Measurements from ENCODE around the gene APBA2.

Gene APBA2

DNA sequence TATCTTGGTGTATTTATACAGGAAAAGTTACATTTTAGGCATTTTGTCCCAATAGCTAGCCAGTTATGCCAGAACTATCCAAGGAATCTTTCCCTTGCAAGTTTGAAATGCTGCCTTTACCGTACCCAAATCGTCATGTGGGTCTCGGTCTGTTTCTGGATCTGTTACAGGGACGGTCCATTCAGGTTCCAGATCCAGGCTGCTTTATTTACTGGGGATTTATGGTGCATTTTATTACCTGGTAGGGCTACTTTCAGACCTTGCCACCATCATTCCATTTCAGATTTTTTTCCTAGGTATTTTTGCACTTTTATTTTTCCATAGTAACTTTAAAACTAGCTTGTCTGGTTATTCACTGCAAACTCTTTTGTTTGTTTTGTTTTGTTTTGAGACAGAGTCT is 197.4 kb downstream of the APBA2 start:
- ATAC-seq (ENCODE audit: insufficient read depth, low read depth) (no peak), DNase-seq (no peak)
- TF ChIP-seq CTCF (IDR thresholded peaks at IDR 0.05; ENCODE audit: borderline replicate concordance, extremely low read depth, low read length, poor library complexity, severe bottlenecking) (no peak), EZH2 (IDR thresholded peaks at IDR 0.05; ENCODE audit: borderline replicate concordance, low read depth, low read length, severe bottlenecking) (no peak)
- Histone ChIP-seq H3K4me3 (ENCODE audit: low read depth in 1 of 2, low read length in 2 of 2) (no peak overlapping the region), H3K36me3 (ENCODE audit: insufficient read depth, low read length) (no peaks in the 10 kb centered on the region), H3K79me2 (ENCODE audit: insufficient read depth, low read length) (no peaks in the 10 kb centered on the region), H3K27ac (ENCODE audit: low read length) (no peak overlapping the region), H3K4me2 (ENCODE audit: insufficient read depth, low read length) (no peak overlapping the region), H3K9me3 (ENCODE audit: insufficient read depth, low read length, severe bottlenecking) (no peaks in the 10 kb centered on the region), H3K4me1 (ENCODE audit: insufficient read depth, low read length) (no peaks in the 10 kb centered on the region), H3K9ac (ENCODE audit: low read depth, low read length) (no peak overlapping the region), H4K20me1 (ENCODE audit: insufficient read depth, low read length) (no peaks in the 10 kb centered on the region), H2AFZ (ENCODE audit: low read depth, low read length) (no peak overlapping the region), H3K27me3 (ENCODE audit: insufficient read depth, low read length, poor library complexity) (no peaks in the 10 kb centered on the region)

- no peak overlapping the region for H2AFZ ChIP-seq (ENCODE audit: low read depth, low read length)
Measured at GRCh38 chr15:29083858-29084257, 198.1 kb downstream of the APBA2 start.

GRCh38 chr15:29086001-29086400 is 200.2 kb downstream of the APBA2 start:
- Histone ChIP-seq H4K20me1 (ENCODE audit: insufficient read depth, low read length) (no peaks in the 10 kb centered on the region), H3K36me3 (ENCODE audit: insufficient read depth, low read length) (no peaks in the 10 kb centered on the region), H3K27me3 (ENCODE audit: insufficient read depth, low read length, poor library complexity) (no peaks in the 10 kb centered on the region), H3K4me2 (ENCODE audit: insufficient read depth, low read length) (no peak overlapping the region), H3K79me2 (ENCODE audit: insufficient read depth, low read length) (no peaks in the 10 kb centered on the region), H3K9me3 (ENCODE audit: insufficient read depth, low read length, severe bottlenecking) (no peaks in the 10 kb centered on the region), H3K9ac (ENCODE audit: low read depth, low read length) (no peak overlapping the region), H3K27ac (ENCODE audit: low read length) (no peak overlapping the region), H3K4me1 (ENCODE audit: insufficient read depth, low read length) (no peaks in the 10 kb centered on the region), H2AFZ (ENCODE audit: low read depth, low read length) (no peak overlapping the region), H3K4me3 (ENCODE audit: low read depth in 1 of 2, low read length in 2 of 2) (no peak overlapping the region)
- ATAC-seq (ENCODE audit: insufficient read depth, low read depth) (no peak), DNase-seq (no peak)
- TF ChIP-seq EZH2 (IDR thresholded peaks at IDR 0.05; ENCODE audit: borderline replicate concordance, low read depth, low read length, severe bottlenecking) (no peak), CTCF (IDR thresholded peaks at IDR 0.05; ENCODE audit: borderline replicate concordance, extremely low read depth, low read length, poor library complexity, severe bottlenecking) (no peak)

More at GRCh38 chr15:29083858-29084257, 198.1 kb downstream of the APBA2 start:
- H3K79me2 ChIP-seq (ENCODE audit: insufficient read depth, low read length) = no peaks in the 10 kb centered on the region
- H3K36me3 ChIP-seq (ENCODE audit: insufficient read depth, low read length) = no peaks in the 10 kb centered on the region
- H3K4me1 ChIP-seq (ENCODE audit: insufficient read depth, low read length) = no peaks in the 10 kb centered on the region
- no peak overlapping the region for H3K4me2 ChIP-seq (ENCODE audit: insufficient read depth, low read length)
- TF ChIP-seq CTCF (IDR thresholded peaks at IDR 0.05; ENCODE audit: borderline replicate concordance, extremely low read depth, low read length, poor library complexity, severe bottlenecking) (no peak), EZH2 (IDR thresholded peaks at IDR 0.05; ENCODE audit: borderline replicate concordance, low read depth, low read length, severe bottlenecking) (no peak)
- H3K4me3 ChIP-seq (ENCODE audit: low read depth in 1 of 2, low read length in 2 of 2) = no peak overlapping the region
- H3K9me3 ChIP-seq (ENCODE audit: insufficient read depth, low read length, severe bottlenecking) = no peaks in the 10 kb centered on the region
- DNase-seq = no peak
- no peak for ATAC-seq (ENCODE audit: insufficient read depth, low read depth)
- no peak overlapping the region for H3K27ac ChIP-seq (ENCODE audit: low read length)
- no peaks in the 10 kb centered on the region for H4K20me1 ChIP-seq (ENCODE audit: insufficient read depth, low read length)
- H3K9ac ChIP-seq (ENCODE audit: low read depth, low read length) = no peak overlapping the region
- no peaks in the 10 kb centered on the region for H3K27me3 ChIP-seq (ENCODE audit: insufficient read depth, low read length, poor library complexity)

DNA sequence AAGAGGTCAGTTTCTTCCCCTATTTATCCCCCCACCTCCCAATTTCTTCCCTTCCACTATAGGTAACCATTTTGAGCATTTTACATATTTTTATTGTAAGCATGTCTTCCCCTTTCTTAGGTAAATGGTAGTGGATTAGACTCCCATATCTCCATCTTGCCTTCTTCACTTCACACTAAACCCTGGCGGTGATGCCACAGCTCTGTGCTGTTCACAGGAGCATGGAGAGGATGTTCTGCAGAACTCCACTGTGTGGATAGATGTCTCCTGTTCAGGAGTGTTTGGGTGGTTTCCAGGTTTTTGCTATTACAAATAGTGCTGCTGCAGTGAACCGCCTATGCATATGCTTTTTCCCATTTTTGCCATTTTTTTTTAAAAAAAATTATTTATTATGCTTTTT is 201.1 kb downstream of the APBA2 start:
- no peak for ATAC-seq (ENCODE audit: insufficient read depth, low read depth)
- H3K9me3 ChIP-seq (ENCODE audit: insufficient read depth, low read length, severe bottlenecking) = no peaks in the 10 kb centered on the region
- H3K4me2 ChIP-seq (ENCODE audit: insufficient read depth, low read length) = no peak overlapping the region
- no peaks in the 10 kb centered on the region for H3K27me3 ChIP-seq (ENCODE audit: insufficient read depth, low read length, poor library complexity)
- no peak overlapping the region for H2AFZ ChIP-seq (ENCODE audit: low read depth, low read length)
- no peak overlapping the region for H3K4me3 ChIP-seq (ENCODE audit: low read depth in 1 of 2, low read length in 2 of 2)
- no peaks in the 10 kb centered on the region for H3K36me3 ChIP-seq (ENCODE audit: insufficient read depth, low read length)
- H4K20me1 ChIP-seq (ENCODE audit: insufficient read depth, low read length) = no peaks in the 10 kb centered on the region
- no peak overlapping the region for H3K9ac ChIP-seq (ENCODE audit: low read depth, low read length)
- TF ChIP-seq EZH2 (IDR thresholded peaks at IDR 0.05; ENCODE audit: borderline replicate concordance, low read depth, low read length, severe bottlenecking) (no peak), CTCF (IDR thresholded peaks at IDR 0.05; ENCODE audit: borderline replicate concordance, extremely low read depth, low read length, poor library complexity, severe bottlenecking) (no peak)
- H3K27ac ChIP-seq (ENCODE audit: low read length) = no peak overlapping the region
- no peaks in the 10 kb centered on the region for H3K79me2 ChIP-seq (ENCODE audit: insufficient read depth, low read length)
- no peak for DNase-seq
- H3K4me1 ChIP-seq (ENCODE audit: insufficient read depth, low read length) = no peaks in the 10 kb centered on the region

Data from DND-41 (cell line).